Esophagus squamous epithelium (tissue), 5 donors: ENCODE results near the gene EMC10. TPM values are rescaled to one million over a fixed set of nuclear protein-coding genes. Genes with fewer than 3 reads are reported as not detected.

Experiments
- DNase-seq: peaks from one replicate; lab custom pipeline; 2025; lab: John Stamatoyannopoulos, UW
- H3K27ac ChIP-seq, 4 donors: fragments of 200-600 bp; sonication (generic); one replicate each; pipeline ENCODE4 v1.5.1; 2016 to 2019; ENCODE audit warnings: mild to moderate bottlenecking in 1 of 4
- H3K27me3 ChIP-seq, 4 donors: fragments of 200-600 bp; sonication (generic); 1 replicate in 3 of 4; 2 replicates in 1 of 4; pipeline versions ENCODE4 v1.5.1 to v1.6.0; 2017 to 2021; ENCODE audit warnings: antibody characterized with exemption in 1 of 4
- H3K36me3 ChIP-seq, 3 donors: fragments of 200-600 bp; sonication (generic); one replicate each; pipeline ENCODE4 v1.5.1; 2016 to 2019
- H3K4me1 ChIP-seq, 3 donors: fragments of 200-600 bp; sonication (generic); one replicate each; pipeline ENCODE4 v1.5.1; 2017 to 2019
- H3K4me3 ChIP-seq, 4 donors: fragments of 200-600 bp; sonication (generic); 1 replicate in 3 of 4; 2 replicates in 1 of 4; pipeline ENCODE4 v1.5.1; 2016 to 2019; ENCODE audit warnings: mild to moderate bottlenecking in 2 of 4, moderate library complexity in 1 of 4
- H3K9me3 ChIP-seq, 3 donors: fragments of 200-600 bp; sonication (generic); one replicate each; pipeline ENCODE4 v1.5.1; 2016 to 2019
- CTCF ChIP-seq, 6 experiments: fragments of 450-650 bp in 4 of 6; fragments of 200-600 bp in 2 of 6; sonication (generic) in 2 of 6; IDR thresholded peaks; one replicate each; pipeline ENCODE4 v1.5.1; 2016 to 2019; ENCODE audit warnings: antibody characterized with exemption in 6 of 6, mild to moderate bottlenecking in 4 of 6, moderate library complexity in 4 of 6
- POLR2A ChIP-seq, 4 donors: fragments of 450-650 bp; IDR thresholded peaks; one replicate each; pipeline ENCODE4 v1.6.1; 2017; ENCODE audit warnings: antibody characterized with exemption in 4 of 4, mild to moderate bottlenecking in 4 of 4, moderate library complexity in 3 of 4
- WGBS, 2 donors: methylation state at CpG; one replicate each; pipeline ENCODE4 v1.1.5; 2018; 5-methylcytosine and 5-hydroxymethylcytosine counted together
- intact Hi-C: fragments of 100-400 bp; cut with DNase I; formaldehyde crosslinking; loops from one replicate; pipeline ENCODE4 v1.15.0; 2022
- total RNA-seq, 4 donors: library from RNA; depleted of rRNA; stranded (reverse); fragments of >200 nt; gene quantifications; one replicate each; pipeline ENCODE4 v1.1.0, GENCODE V29; 2016
- donor health status: DM: yes; HTN: yes; CAD: no.

EMC10 gene
- total RNA-seq, 4 donors from 2014 or later = 50.2 to 76.1 (median 59.7) TPM

GRCh38 chr19:50444059-50444458 is 32.2 kb upstream of the EMC10 start:
- Histone ChIP-seq H3K27me3 (no peaks in the 10 kb centered on the region), H3K27ac (no peak overlapping the region), H3K36me3 (no peaks in the 10 kb centered on the region), H3K4me3 (no peak overlapping the region), H3K9me3 (no peaks in the 10 kb centered on the region), H3K4me1 (no peaks in the 10 kb centered on the region)
- 50 to 74% methylated on average over 1 of the region's 1 CpG for WGBS, 2 donors
- TF ChIP-seq CTCF (IDR thresholded peaks at IDR 0.05) (no peak), POLR2A (IDR thresholded peaks at IDR 0.05) (no peak)
- intact Hi-C loops = no loop called here
- DNase-seq = no peak

GRCh38 chr19:50447053-50447452 is 29.3 kb upstream of the EMC10 start:
- no peak overlapping the region for H3K4me3 ChIP-seq
- H3K9me3 ChIP-seq = no peaks in the 10 kb centered on the region
- TF ChIP-seq POLR2A (IDR thresholded peaks at IDR 0.05) = no peak
- TF ChIP-seq CTCF (IDR thresholded peaks at IDR 0.05) = no peak
- no peak overlapping the region for H3K27ac ChIP-seq
- H3K27me3 ChIP-seq = peaks cover 0 to 19% (median 0%) of the 10 kb centered on the region in 4 donors
- H3K36me3 ChIP-seq = no peaks in the 10 kb centered on the region
- no peaks in the 10 kb centered on the region for H3K4me1 ChIP-seq
- intact Hi-C loops = no loop called here
- 72 to 81% methylated on average over 5 of the region's 5 CpGs for WGBS, 2 donors
- DNase-seq = no peak

GRCh38 chr19:50447750-50448149 is 28.6 kb upstream of the EMC10 start:
- 86% methylated on average over 9 of the region's 10 CpGs for WGBS, 2 donors

GRCh38 chr19:50449236-50449899 is 26.9 kb upstream of the EMC10 start:
- TF ChIP-seq POLR2A (IDR thresholded peaks at IDR 0.05) (no peak), CTCF (IDR thresholded peaks at IDR 0.05) (no peak)
- H3K27me3 ChIP-seq = peaks cover 0 to 19% (median 0%) of the 10 kb centered on the region in 4 donors
- H3K4me3 ChIP-seq = no peak overlapping the region
- H3K27ac ChIP-seq = no peak overlapping the region
- intact Hi-C loops = no loop called here
- no peaks in the 10 kb centered on the region for H3K4me1 ChIP-seq
- 0 to 45% methylated on average over 1 to 4 of the region's 14 CpGs for WGBS, 2 donors
- no peaks in the 10 kb centered on the region for H3K36me3 ChIP-seq
- no peaks in the 10 kb centered on the region for H3K9me3 ChIP-seq
- no peak for DNase-seq

More at GRCh38 chr19:50447750-50448149, 28.6 kb upstream of the EMC10 start:
- TF ChIP-seq POLR2A (IDR thresholded peaks at IDR 0.05) (no peak), CTCF (IDR thresholded peaks at IDR 0.05) (no peak)
- intact Hi-C loops = no loop called here
- H3K9me3 ChIP-seq = no peaks in the 10 kb centered on the region
- no peaks in the 10 kb centered on the region for H3K4me1 ChIP-seq
- no peak for DNase-seq
- no peak overlapping the region for H3K4me3 ChIP-seq
- no peak overlapping the region for H3K27ac ChIP-seq
- peaks cover 0 to 19% (median 0%) of the 10 kb centered on the region in 4 donors for H3K27me3 ChIP-seq
- H3K36me3 ChIP-seq = no peaks in the 10 kb centered on the region

GRCh38 chr19:50450369-50451222 is 25.7 kb upstream of the EMC10 start:
- no peak overlapping the region for H3K4me3 ChIP-seq
- intact Hi-C loops = no loop called here
- H3K9me3 ChIP-seq = no peaks in the 10 kb centered on the region
- DNase-seq = no peak
- no peaks in the 10 kb centered on the region for H3K36me3 ChIP-seq
- no peaks in the 10 kb centered on the region for H3K4me1 ChIP-seq
- TF ChIP-seq CTCF (IDR thresholded peaks at IDR 0.05) (no peak), POLR2A (IDR thresholded peaks at IDR 0.05) (no peak)
- WGBS, 2 donors = 50 to 70% methylated on average over 10 to 22 of the region's 30 CpGs
- H3K27me3 ChIP-seq = peaks cover 0 to 24% (median 0%) of the 10 kb centered on the region in 4 donors
- H3K27ac ChIP-seq = no peak overlapping the region
